Sigmoid colon (tissue), 4 donors: ENCODE measurements around the gene XAF1.

Source experiments
- POLR2A ChIP-seq, 2 donors: fragments of 450-650 bp; IDR thresholded peaks; one replicate each; pipeline ENCODE4 v1.6.1; 2016; ENCODE audit warnings: antibody characterized with exemption in 2 of 2, mild to moderate bottlenecking in 2 of 2, moderate library complexity in 2 of 2
- POLR2AphosphoS5 ChIP-seq, 4 donors: sonication (generic); formaldehyde crosslinking; IDR thresholded peaks; one replicate each; pipeline ENCODE4 v1.6.1; 2017; ENCODE audit warnings: antibody characterized with exemption in 4 of 4

- TF ChIP-seq POLR2A (IDR thresholded peaks at IDR 0.05) (no peak), POLR2AphosphoS5 (IDR thresholded peaks at IDR 0.05) (no peak)
Measured at GRCh38 chr17:6712854-6713129, 43.1 kb upstream of the XAF1 start.
